Endothelial cell of umbilical vein (primary cell): ENCODE data around the gene TSHZ3. TPM values are rescaled to one million over a fixed set of nuclear protein-coding genes. Genes with fewer than 3 reads are reported as not detected.

ENCODE experiments used
- BruUV-seq: library from RNA; stranded (reverse); fragments of 400-500 nt; replicated peaks from 2 replicates; lab custom pipeline; 2021; lab: Mats Ljungman, UMichigan
- CTCF ChIA-PET: fragments of 300-600, 350-600 bp; sonication (Branson Sonifier 250); formaldehyde crosslinking; loops from one replicate; lab custom pipeline; 2021; ENCODE audit warnings: antibody characterized with exemption, inconsistent platforms; lab: Charles Lee
- POLR2A ChIA-PET: fragments of 300-600, 350-600 bp; sonication (Branson Sonifier 250); formaldehyde crosslinking; loops from one replicate; lab custom pipeline; 2021; ENCODE audit warnings: antibody characterized with exemption, inconsistent platforms; lab: Charles Lee
- DNase-seq: peaks from one replicate; pipeline ENCODE4 v3.0.0-alpha.2; 2011; ENCODE audit warnings: low read depth, low spot score
- FAIRE-seq: peaks from 2 replicates; lab custom pipeline; 2011; peaks lifted over from hg19 to GRCh38; lab: Jason Lieb, UNC
- H2AFZ ChIP-seq: 2 replicates; pipeline ENCODE4 v1.6.0; 2012; ENCODE audit warnings: low read depth, low read length, control low read depth, inconsistent platforms
- H3K27ac ChIP-seq: 2 replicates; pipeline ENCODE4 v1.5.1; 2011; ENCODE audit warnings: low read depth, mild to moderate bottlenecking, control low read depth, low read length, moderate library complexity; ENCODE audit not compliant: insufficient read depth
- H3K27me3 ChIP-seq, 2 experiments: 2 replicates each; pipeline versions ENCODE4 v1.6.0 to v1.6.1; 2011; ENCODE audit warnings: low read length in 2 of 2, mixed read lengths in 1 of 2; ENCODE audit not compliant: control insufficient read depth in 2 of 2, insufficient read depth in 2 of 2
- H3K36me3 ChIP-seq, 2 experiments: 2 replicates in 1 of 2; 3 replicates in 1 of 2; pipeline ENCODE4 v1.5.1; 2011; ENCODE audit warnings: low read length in 2 of 2, mild to moderate bottlenecking in 1 of 2, moderate library complexity in 1 of 2; ENCODE audit not compliant: control insufficient read depth in 2 of 2, insufficient read depth in 2 of 2; ENCODE audit errors: extremely low read depth in 1 of 2
- H3K4me1 ChIP-seq: 3 replicates; pipeline ENCODE4 v1.5.1; 2011; ENCODE audit warnings: mild to moderate bottlenecking, low read length; ENCODE audit not compliant: control insufficient read depth, insufficient read depth; ENCODE audit errors: extremely low read depth
- H3K4me2 ChIP-seq: 2 replicates; pipeline ENCODE4 v1.6.1; 2011; ENCODE audit warnings: low read length, control low read depth, mixed read lengths; ENCODE audit not compliant: insufficient read depth
- H3K4me3 ChIP-seq, 3 experiments: fragments of 200-600 bp in 1 of 3; sonication (generic), shearing (Covaris generic) in 1 of 3; replicated peaks in 1 of 3; 2 replicates each; pipeline ENCODE4 v1.5.1; 2011 to 2016; ENCODE audit warnings: control low read depth in 3 of 3, low read length in 3 of 3, mild to moderate bottlenecking in 2 of 3, inconsistent platforms in 1 of 3, low read depth in 1 of 3, moderate library complexity in 1 of 3; ENCODE audit not compliant: insufficient read depth in 1 of 3
- H3K79me2 ChIP-seq: 2 replicates; pipeline ENCODE4 v1.6.0; 2012; ENCODE audit warnings: low read length, inconsistent platforms; ENCODE audit not compliant: control insufficient read depth, insufficient read depth
- H3K9ac ChIP-seq: replicated peaks from 2 replicates; pipeline ENCODE3; 2011; ENCODE audit warnings: low read length, control low read depth; ENCODE audit not compliant: insufficient read depth; ENCODE audit errors: extremely low read depth
- H3K9me1 ChIP-seq: replicated peaks from 3 replicates; pipeline ENCODE4 v1.6.0; 2011; ENCODE audit warnings: mild to moderate bottlenecking, low read length; ENCODE audit not compliant: control insufficient read depth, insufficient read depth; ENCODE audit errors: extremely low read depth
- H3K9me3 ChIP-seq: replicated peaks from 2 replicates; pipeline ENCODE4 v1.5.1; 2012; ENCODE audit warnings: low read length, inconsistent platforms; ENCODE audit not compliant: control insufficient read depth, insufficient read depth
- H4K20me1 ChIP-seq: replicated peaks from 2 replicates; pipeline ENCODE3; 2011; ENCODE audit warnings: mild to moderate bottlenecking, low read length; ENCODE audit not compliant: control insufficient read depth, insufficient read depth; ENCODE audit errors: extremely low read depth
- CTCF ChIP-seq, 2 donors: IDR thresholded peaks; 1 replicate in 1 of 2; 2 replicates in 1 of 2; pipeline ENCODE4 v1.5.1; 2011; ENCODE audit warnings: low read length in 2 of 2, mild to moderate bottlenecking in 2 of 2, moderate library complexity in 2 of 2, control low read depth in 1 of 2, inconsistent platforms in 1 of 2, low read depth in 1 of 2; ENCODE audit not compliant: insufficient read depth in 1 of 2; ENCODE audit errors: extremely low read depth in 1 of 2
- EZH2 ChIP-seq: IDR thresholded peaks from 2 replicates; pipeline ENCODE4 v1.6.1; 2012; ENCODE audit warnings: borderline replicate concordance, low read depth, mild to moderate bottlenecking, moderate library complexity, low read length, inconsistent platforms; ENCODE audit not compliant: severe bottlenecking
- FOS ChIP-seq: IDR thresholded peaks from 2 replicates; pipeline ENCODE4 v1.6.1; 2011; ENCODE audit warnings: mild to moderate bottlenecking, low read length, moderate library complexity, borderline replicate concordance; ENCODE audit not compliant: insufficient read depth
- GATA2 ChIP-seq: IDR thresholded peaks from 2 replicates; pipeline ENCODE4 v1.7.0; 2011; ENCODE audit warnings: low read depth, mild to moderate bottlenecking, moderate library complexity, mixed read lengths, low read length; ENCODE audit not compliant: insufficient read length, insufficient read depth
- JUN ChIP-seq: IDR thresholded peaks from 2 replicates; pipeline ENCODE4 v1.6.1; 2011; ENCODE audit warnings: borderline replicate concordance, low read depth; ENCODE audit not compliant: insufficient read length, insufficient read depth
- MAX ChIP-seq: IDR thresholded peaks from 2 replicates; pipeline ENCODE4 v1.6.1; 2011; ENCODE audit not compliant: insufficient read depth, insufficient read length
- MYC ChIP-seq: IDR thresholded peaks from one replicate; pipeline ENCODE4 v1.6.1; 2011; ENCODE audit warnings: mild to moderate bottlenecking, low read depth, low read length
- POLR2A ChIP-seq: IDR thresholded peaks from 2 replicates; pipeline ENCODE4 v1.6.1; 2012; ENCODE audit warnings: low read depth, mild to moderate bottlenecking, control low read depth, low read length
- POLR2AphosphoS5 ChIP-seq: IDR thresholded peaks from 2 replicates; pipeline ENCODE4 v1.6.1; 2012; ENCODE audit warnings: low read depth, mild to moderate bottlenecking, control low read depth, low read length, moderate library complexity; ENCODE audit not compliant: insufficient read depth
- dilution Hi-C: fragments of 300-500 bp; cut with MboI; formaldehyde crosslinking; loops from one replicate; pipeline ENCODE4 v1.15.0; 2019; ENCODE audit warnings: low sequenced_read_pairs; ENCODE audit not compliant: extremely low pct_ligation_motif_present
- intact Hi-C: fragments of 100-400 bp; cut with micrococcal nuclease; formaldehyde crosslinking; loops from one replicate; pipeline ENCODE4 v1.10.0; 2022
- polyA plus RNA-seq, 4 experiments: library from polyadenylated mRNA; depleted of rRNA in 3 of 4; stranded (reverse) in 3 of 4; unstranded in 1 of 4; fragments of >200 nt; gene quantifications; 2 replicates each; pipeline versions ENCODE4 v1.2.1 to v1.2.3, GENCODE V29; 2011 to 2012; ENCODE audit warnings: missing spikeins in 1 of 4
- total RNA-seq: library from RNA; stranded (reverse); gene quantifications from 2 replicates; pipeline ENCODE4 v1.2.3, GENCODE V29; 2021

The TSHZ3 gene
- total and polyA plus RNA-seq, 2 donors (not counting 3 experiments of a cell fraction or from before 2014, with no cell fraction given) = 1.2 to 6.2 TPM

DNA sequence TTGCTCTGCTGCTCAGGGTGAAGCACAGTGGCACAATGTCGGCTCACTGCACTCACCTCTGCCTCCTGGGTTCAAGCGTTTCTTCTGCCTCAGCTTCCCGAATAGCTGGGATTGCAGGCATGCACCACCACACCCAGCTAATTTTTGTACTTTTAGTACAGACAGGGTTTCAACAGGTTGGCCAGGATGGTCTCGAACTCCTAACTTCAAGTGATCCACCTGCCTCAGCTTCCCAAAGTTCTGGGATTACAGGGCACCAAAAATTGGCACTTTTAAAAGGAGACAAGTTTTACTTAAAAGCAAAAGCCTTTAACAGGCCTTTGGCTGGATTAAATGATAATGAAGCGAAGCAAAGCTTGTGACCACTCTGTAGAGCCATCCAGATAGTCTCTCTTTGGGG lies 12.5 kb upstream of the TSHZ3 start:
- H3K79me2 ChIP-seq = no peaks in the 10 kb centered on the region
- no peaks in the 10 kb centered on the region for H3K36me3 ChIP-seq
- H3K27ac ChIP-seq = no peak overlapping the region
- no peak for FAIRE-seq
- no TSS peak for BruUV-seq
- no peak overlapping the region for H3K4me3 ChIP-seq
- DNase-seq = no peak
- CTCF ChIA-PET = no interaction called here
- H3K9ac ChIP-seq = no peak overlapping the region
- H3K9me3 ChIP-seq = no peaks in the 10 kb centered on the region
- no peaks in the 10 kb centered on the region for H4K20me1 ChIP-seq
- dilution Hi-C loops (no loop called here), intact Hi-C loops (no loop called here)
- POLR2A ChIA-PET = no interaction called here
- no peak overlapping the region for H3K4me2 ChIP-seq
- H3K27me3 ChIP-seq = peaks cover 1 to 5% of the 10 kb centered on the region in 2 experiments
- no peak for TF ChIP-seq MYC
- no peak for TF ChIP-seq MAX
- no peak for TF ChIP-seq CTCF (IDR thresholded peaks at IDR 0.05; ENCODE audit: extremely low read depth in 1 of 2, insufficient read depth in 1 of 2, low read depth in 1 of 2, low read length in 2 of 2)
- no peak for TF ChIP-seq FOS
- TF ChIP-seq GATA2 = no peak
- TF ChIP-seq JUN = no peak
- no peak for TF ChIP-seq EZH2
- TF ChIP-seq POLR2A = no peak
- TF ChIP-seq POLR2AphosphoS5 = no peak
- H2AFZ ChIP-seq = no peak overlapping the region
- H3K9me1 ChIP-seq = no peaks in the 10 kb centered on the region
- no peaks in the 10 kb centered on the region for H3K4me1 ChIP-seq
